Measurements from ENCODE around the gene NWD2. TPM values are rescaled to one million over a fixed set of nuclear protein-coding genes. Genes with fewer than 3 reads are reported as not detected.

NWD2 gene
- total RNA-seq, 1 experiment from 2014 or later = not detected

DNA sequence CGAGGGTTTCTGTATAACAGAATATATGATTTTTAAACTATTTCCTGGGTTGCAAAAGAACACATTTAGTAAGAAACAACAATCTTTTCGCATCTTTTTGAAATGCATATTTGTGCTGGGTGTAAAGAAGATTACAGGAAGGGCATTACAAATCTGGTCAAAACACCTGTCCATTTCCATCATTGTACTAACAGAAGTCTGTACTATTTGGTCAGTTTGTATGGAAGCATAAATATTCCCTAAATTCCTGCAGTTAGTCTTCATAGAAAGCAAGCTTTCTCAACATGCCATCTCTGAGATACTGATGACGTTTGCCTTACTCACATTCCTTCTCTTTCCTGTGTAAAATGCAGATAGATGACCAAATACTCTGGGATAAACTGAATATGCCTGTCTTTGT is 203.3 kb downstream of the NWD2 start:
- ChIA-PET POLR2A (no interaction called here), RAD21 (ENCODE audit: low non-redundant PET in 1 of 2, low total read pairs in 2 of 2, uncharacterized antibody in 2 of 2, unreplicated experiment in 2 of 2) (no interaction called here), CTCF (no interaction called here)
- no peak overlapping the region for H3K27ac ChIP-seq (ENCODE audit: low read depth, low read length)
- DNase-seq (ENCODE audit: low read depth, low spot score) (no peak), ATAC-seq (no peak)
- H3K9me2 ChIP-seq (ENCODE audit: insufficient read depth) = no peaks in the 10 kb centered on the region
- no peaks in the 10 kb centered on the region for H3K27me3 ChIP-seq (ENCODE audit: insufficient read depth, low read length)
- H2AFZ ChIP-seq (ENCODE audit: low read depth, low read length, poor library complexity, severe bottlenecking) = no peak overlapping the region
- no peaks in the 10 kb centered on the region for H3K4me1 ChIP-seq (ENCODE audit: control insufficient read depth in 1 of 2, insufficient read depth in 2 of 2, low read length in 2 of 2)
- no TSS peak for BruUV-seq (replicated peaks)
- TF ChIP-seq CEBPB (IDR thresholded peaks at IDR 0.05; ENCODE audit: low read depth) (no peak), EZH2 (IDR thresholded peaks at IDR 0.05) (no peak), YY1 (IDR thresholded peaks at IDR 0.05; ENCODE audit: extremely low read depth, insufficient replicate concordance, low read depth, low read length) (no peak), FOSL1 (IDR thresholded peaks at IDR 0.05; ENCODE audit: low read depth) (no peak), CBX3 (IDR thresholded peaks at IDR 0.05; ENCODE audit: low read depth) (no peak)
- TF ChIP-seq, protein P1, sequence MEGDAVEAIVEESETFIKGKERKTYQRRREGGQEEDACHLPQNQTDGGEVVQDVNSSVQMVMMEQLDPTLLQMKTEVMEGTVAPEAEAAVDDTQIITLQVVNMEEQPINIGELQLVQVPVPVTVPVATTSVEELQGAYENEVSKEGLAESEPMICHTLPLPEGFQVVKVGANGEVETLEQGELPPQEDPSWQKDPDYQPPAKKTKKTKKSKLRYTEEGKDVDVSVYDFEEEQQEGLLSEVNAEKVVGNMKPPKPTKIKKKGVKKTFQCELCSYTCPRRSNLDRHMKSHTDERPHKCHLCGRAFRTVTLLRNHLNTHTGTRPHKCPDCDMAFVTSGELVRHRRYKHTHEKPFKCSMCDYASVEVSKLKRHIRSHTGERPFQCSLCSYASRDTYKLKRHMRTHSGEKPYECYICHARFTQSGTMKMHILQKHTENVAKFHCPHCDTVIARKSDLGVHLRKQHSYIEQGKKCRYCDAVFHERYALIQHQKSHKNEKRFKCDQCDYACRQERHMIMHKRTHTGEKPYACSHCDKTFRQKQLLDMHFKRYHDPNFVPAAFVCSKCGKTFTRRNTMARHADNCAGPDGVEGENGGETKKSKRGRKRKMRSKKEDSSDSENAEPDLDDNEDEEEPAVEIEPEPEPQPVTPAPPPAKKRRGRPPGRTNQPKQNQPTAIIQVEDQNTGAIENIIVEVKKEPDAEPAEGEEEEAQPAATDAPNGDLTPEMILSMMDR (IDR thresholded peaks at IDR 0.05 in 2 of 3, conservative IDR thresholded peaks at IDR 0.05 in 1 of 3; ENCODE audit: borderline replicate concordance in 1 of 3, insufficient read depth in 1 of 3, low read depth in 2 of 3, low read length in 2 of 3) = no peak
- no peaks in the 10 kb centered on the region for H4K20me1 ChIP-seq (ENCODE audit: insufficient read depth)
- H3K4me2 ChIP-seq (ENCODE audit: low read length) = no peak overlapping the region
- H3K9ac ChIP-seq (ENCODE audit: low read length) = no peak overlapping the region
- H3K36me3 ChIP-seq (ENCODE audit: control insufficient read depth in 1 of 2, insufficient read depth in 2 of 2, low read length in 2 of 2) = no peaks in the 10 kb centered on the region
- no peaks in the 10 kb centered on the region for H3K9me3 ChIP-seq (ENCODE audit: control insufficient read depth in 1 of 2, insufficient read depth in 1 of 2, low read depth in 1 of 2, low read length in 2 of 2)
- no peaks in the 10 kb centered on the region for H3K79me2 ChIP-seq (ENCODE audit: insufficient read depth, low read length)
- intact Hi-C loops (cut with micrococcal nuclease) = no loop called here
- no peak overlapping the region for H3K4me3 ChIP-seq (replicated peaks in 1 of 2; ENCODE audit: low read depth in 1 of 2, low read length in 2 of 2)

GRCh38 chr4:37450309-37450708 is 205.8 kb downstream of the NWD2 start:
- no TSS peak for BruUV-seq (replicated peaks)
- Histone ChIP-seq H3K79me2 (ENCODE audit: insufficient read depth, low read length) (no peaks in the 10 kb centered on the region), H3K9me3 (ENCODE audit: control insufficient read depth in 1 of 2, insufficient read depth in 1 of 2, low read depth in 1 of 2, low read length in 2 of 2) (no peaks in the 10 kb centered on the region), H2AFZ (ENCODE audit: low read depth, low read length, poor library complexity, severe bottlenecking) (no peak overlapping the region), H4K20me1 (ENCODE audit: insufficient read depth) (no peaks in the 10 kb centered on the region), H3K9me2 (ENCODE audit: insufficient read depth) (no peaks in the 10 kb centered on the region), H3K9ac (ENCODE audit: low read length) (no peak overlapping the region), H3K27me3 (ENCODE audit: insufficient read depth, low read length) (no peaks in the 10 kb centered on the region), H3K36me3 (ENCODE audit: control insufficient read depth in 1 of 2, insufficient read depth in 2 of 2, low read length in 2 of 2) (no peaks in the 10 kb centered on the region), H3K4me1 (ENCODE audit: control insufficient read depth in 1 of 2, insufficient read depth in 2 of 2, low read length in 2 of 2) (no peaks in the 10 kb centered on the region), H3K4me2 (ENCODE audit: low read length) (no peak overlapping the region), H3K27ac (ENCODE audit: low read depth, low read length) (no peak overlapping the region), H3K4me3 (replicated peaks in 1 of 2; ENCODE audit: low read depth in 1 of 2, low read length in 2 of 2) (no peak overlapping the region)
- POLR2A ChIA-PET = interaction anchor here (1.1 kb wide), 1 partner anchor 9 kb away, joined by 4 read pairs; no protein-coding TSS in a partner anchor
- DNase-seq (ENCODE audit: low read depth, low spot score) = no peak
- RAD21 ChIA-PET (ENCODE audit: low non-redundant PET in 1 of 2, low total read pairs in 2 of 2, uncharacterized antibody in 2 of 2, unreplicated experiment in 2 of 2) = no interaction called here
- TF ChIP-seq JUND (IDR thresholded peaks at IDR 0.05) (no peak), ZFX (IDR thresholded peaks at IDR 0.05) (no peak), SRF (IDR thresholded peaks at IDR 0.05; ENCODE audit: low read depth) (no peak), POLR2A (IDR thresholded peaks at IDR 0.05; ENCODE audit: borderline replicate concordance, extremely low read depth, insufficient read depth, insufficient read length) (no peak), TCF7L2 (IDR thresholded peaks at IDR 0.05; ENCODE audit: borderline replicate concordance, extremely low read depth, insufficient read depth, insufficient read length) (no peak), EZH2phosphoT487 (IDR thresholded peaks at IDR 0.05; ENCODE audit: borderline replicate concordance) (no peak), SP1 (IDR thresholded peaks at IDR 0.05; ENCODE audit: low read depth) (no peak), SIN3A (IDR thresholded peaks at IDR 0.05; ENCODE audit: low read depth) (no peak), RAD21 (IDR thresholded peaks at IDR 0.05; ENCODE audit: low read depth) (no peak), EZH2 (IDR thresholded peaks at IDR 0.05) (no peak), CBX3 (IDR thresholded peaks at IDR 0.05; ENCODE audit: low read depth) (no peak), ELF1 (IDR thresholded peaks at IDR 0.05; ENCODE audit: borderline replicate concordance, low read depth) (no peak)
- TF ChIP-seq, protein P2, sequence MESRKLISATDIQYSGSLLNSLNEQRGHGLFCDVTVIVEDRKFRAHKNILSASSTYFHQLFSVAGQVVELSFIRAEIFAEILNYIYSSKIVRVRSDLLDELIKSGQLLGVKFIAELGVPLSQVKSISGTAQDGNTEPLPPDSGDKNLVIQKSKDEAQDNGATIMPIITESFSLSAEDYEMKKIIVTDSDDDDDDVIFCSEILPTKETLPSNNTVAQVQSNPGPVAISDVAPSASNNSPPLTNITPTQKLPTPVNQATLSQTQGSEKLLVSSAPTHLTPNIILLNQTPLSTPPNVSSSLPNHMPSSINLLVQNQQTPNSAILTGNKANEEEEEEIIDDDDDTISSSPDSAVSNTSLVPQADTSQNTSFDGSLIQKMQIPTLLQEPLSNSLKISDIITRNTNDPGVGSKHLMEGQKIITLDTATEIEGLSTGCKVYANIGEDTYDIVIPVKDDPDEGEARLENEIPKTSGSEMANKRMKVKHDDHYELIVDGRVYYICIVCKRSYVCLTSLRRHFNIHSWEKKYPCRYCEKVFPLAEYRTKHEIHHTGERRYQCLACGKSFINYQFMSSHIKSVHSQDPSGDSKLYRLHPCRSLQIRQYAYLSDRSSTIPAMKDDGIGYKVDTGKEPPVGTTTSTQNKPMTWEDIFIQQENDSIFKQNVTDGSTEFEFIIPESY (IDR thresholded peaks at IDR 0.05; ENCODE audit: extremely low read depth, insufficient replicate concordance, low read length) = no peak
- intact Hi-C loops (cut with micrococcal nuclease) = loop anchor here (5.0 kb wide), 1 partner anchor 587 kb away; no protein-coding TSS in a partner anchor
- ATAC-seq = no peak
- CTCF ChIA-PET = interaction anchor here (1.1 kb wide), 1 partner anchor 15 kb away, joined by 3 read pairs; no protein-coding TSS in a partner anchor

Data from HCT116 (cell line).